ENCODE data around the gene L3MBTL4. TPM values are rescaled to one million over a fixed set of nuclear protein-coding genes. Genes with fewer than 3 reads are reported as not detected.

L3MBTL4 gene
- total RNA-seq, 1 experiment from 2014 or later: 1.4 TPM

DNA sequence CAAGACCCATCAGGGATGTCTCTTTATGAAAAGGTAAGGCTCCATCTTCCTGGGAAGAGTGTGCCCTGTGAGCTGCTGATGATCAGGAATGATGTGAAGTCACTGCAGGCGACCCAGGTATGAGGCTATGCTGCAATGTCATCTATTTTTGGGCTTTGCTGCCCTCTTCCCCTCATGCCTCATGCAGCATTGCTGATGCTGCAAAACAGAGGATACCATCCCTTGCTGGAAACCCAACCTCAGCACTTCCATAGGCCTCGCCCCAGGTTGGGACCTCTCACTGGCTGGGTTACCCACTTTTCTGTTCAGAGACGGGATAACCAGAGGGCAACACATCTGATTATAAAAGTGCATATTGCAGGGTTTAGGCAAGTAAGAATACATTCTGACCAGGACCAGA is 255.8 kb downstream of the L3MBTL4 start:
- ChIA-PET POLR2A (no interaction called here), CTCF (no interaction called here)
- ATAC-seq (no peak), DNase-seq (ENCODE audit: low spot score) (no peak)
- peaks cover 14% of the 10 kb centered on the region for H3K36me3 Mint-ChIP-seq
- no peak overlapping the region for H3K4me3 Mint-ChIP-seq
- peaks cover 23% of the 10 kb centered on the region for H3K9me3 Mint-ChIP-seq
- TF ChIP-seq GRHL2 (CRISPR knock-in tag; IDR thresholded peaks at IDR 0.05; ENCODE audit: insufficient replicate concordance, severe bottlenecking) (no peak), FOXK1 (CRISPR knock-in tag; IDR thresholded peaks at IDR 0.05) (no peak), NFYB (CRISPR knock-in tag; conservative IDR thresholded peaks at IDR 0.05; ENCODE audit: low read depth) (no peak), FOXP1 (CRISPR knock-in tag; IDR thresholded peaks at IDR 0.05; ENCODE audit: borderline replicate concordance) (no peak), JUN (CRISPR knock-in tag; IDR thresholded peaks at IDR 0.05) (no peak)
- no peaks in the 10 kb centered on the region for H3K4me1 Mint-ChIP-seq
- no peak overlapping the region for H3K27ac Mint-ChIP-seq
- H3K27me3 Mint-ChIP-seq (ENCODE audit: low read depth): no peaks in the 10 kb centered on the region

DNA sequence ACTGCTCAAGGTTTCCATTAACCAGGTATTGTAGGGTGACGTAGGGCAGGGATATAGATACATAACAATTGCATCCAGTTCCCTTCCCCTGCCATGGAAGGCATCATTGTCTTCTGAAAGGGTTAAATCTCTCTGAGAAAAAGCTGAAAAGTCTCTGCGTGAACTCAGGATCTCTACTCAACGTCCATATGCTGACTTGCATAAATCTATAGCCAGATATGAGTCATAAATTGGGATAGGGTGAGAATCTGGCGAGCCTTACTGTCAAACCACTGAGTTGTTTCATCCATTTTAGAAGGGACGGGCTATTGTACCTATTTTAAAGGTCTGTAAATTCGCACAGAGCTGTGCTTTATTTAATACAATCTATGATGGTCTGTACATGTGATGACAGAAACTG is 258.3 kb downstream of the L3MBTL4 start:
- Mint-ChIP-seq H3K4me1 (no peaks in the 10 kb centered on the region), H3K36me3 (no peaks in the 10 kb centered on the region), H3K4me3 (no peak overlapping the region), H3K27me3 (ENCODE audit: low read depth) (no peaks in the 10 kb centered on the region), H3K27ac (no peak overlapping the region), H3K9me3 (peaks cover 20% of the 10 kb centered on the region)
- DNase-seq (ENCODE audit: low spot score) (no peak), ATAC-seq (no peak)
- ChIA-PET POLR2A (no interaction called here), CTCF (no interaction called here)
- TF ChIP-seq, protein P1, sequence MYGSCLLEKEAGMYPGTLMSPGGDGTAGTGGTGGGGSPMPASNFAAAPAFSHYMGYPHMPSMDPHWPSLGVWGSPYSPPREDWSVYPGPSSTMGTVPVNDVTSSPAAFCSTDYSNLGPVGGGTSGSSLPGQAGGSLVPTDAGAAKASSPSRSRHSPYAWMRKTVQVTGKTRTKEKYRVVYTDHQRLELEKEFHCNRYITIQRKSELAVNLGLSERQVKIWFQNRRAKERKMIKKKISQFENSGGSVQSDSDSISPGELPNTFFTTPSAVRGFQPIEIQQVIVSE (CRISPR knock-in tag; IDR thresholded peaks at IDR 0.05; ENCODE audit: borderline replicate concordance): no peak
- TF ChIP-seq, protein P2, sequence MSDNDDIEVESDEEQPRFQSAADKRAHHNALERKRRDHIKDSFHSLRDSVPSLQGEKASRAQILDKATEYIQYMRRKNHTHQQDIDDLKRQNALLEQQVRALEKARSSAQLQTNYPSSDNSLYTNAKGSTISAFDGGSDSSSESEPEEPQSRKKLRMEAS (CRISPR knock-in tag; IDR thresholded peaks at IDR 0.05): no peak
- TF ChIP-seq MYBL2 (CRISPR knock-in tag; IDR thresholded peaks at IDR 0.05) (no peak), SP1 (CRISPR knock-in tag; conservative IDR thresholded peaks at IDR 0.05) (no peak), TEAD1 (CRISPR knock-in tag; IDR thresholded peaks at IDR 0.05) (no peak), KAT7 (CRISPR knock-in tag; IDR thresholded peaks at IDR 0.05; ENCODE audit: borderline replicate concordance) (no peak), NFE2L1 (CRISPR knock-in tag; IDR thresholded peaks at IDR 0.05) (no peak), ZNF138 (CRISPR knock-in tag; conservative IDR thresholded peaks at IDR 0.05) (no peak), GRHL2 (CRISPR knock-in tag; IDR thresholded peaks at IDR 0.05; ENCODE audit: insufficient replicate concordance, severe bottlenecking) (no peak), NR2C2 (CRISPR knock-in tag; IDR thresholded peaks at IDR 0.05) (no peak), NFATC4 (CRISPR knock-in tag; IDR thresholded peaks at IDR 0.05) (no peak), CREB1 (CRISPR knock-in tag; IDR thresholded peaks at IDR 0.05) (no peak), OVOL2 (CRISPR knock-in tag; IDR thresholded peaks at IDR 0.05; ENCODE audit: borderline replicate concordance) (no peak)
- TF ChIP-seq, protein P3, sequence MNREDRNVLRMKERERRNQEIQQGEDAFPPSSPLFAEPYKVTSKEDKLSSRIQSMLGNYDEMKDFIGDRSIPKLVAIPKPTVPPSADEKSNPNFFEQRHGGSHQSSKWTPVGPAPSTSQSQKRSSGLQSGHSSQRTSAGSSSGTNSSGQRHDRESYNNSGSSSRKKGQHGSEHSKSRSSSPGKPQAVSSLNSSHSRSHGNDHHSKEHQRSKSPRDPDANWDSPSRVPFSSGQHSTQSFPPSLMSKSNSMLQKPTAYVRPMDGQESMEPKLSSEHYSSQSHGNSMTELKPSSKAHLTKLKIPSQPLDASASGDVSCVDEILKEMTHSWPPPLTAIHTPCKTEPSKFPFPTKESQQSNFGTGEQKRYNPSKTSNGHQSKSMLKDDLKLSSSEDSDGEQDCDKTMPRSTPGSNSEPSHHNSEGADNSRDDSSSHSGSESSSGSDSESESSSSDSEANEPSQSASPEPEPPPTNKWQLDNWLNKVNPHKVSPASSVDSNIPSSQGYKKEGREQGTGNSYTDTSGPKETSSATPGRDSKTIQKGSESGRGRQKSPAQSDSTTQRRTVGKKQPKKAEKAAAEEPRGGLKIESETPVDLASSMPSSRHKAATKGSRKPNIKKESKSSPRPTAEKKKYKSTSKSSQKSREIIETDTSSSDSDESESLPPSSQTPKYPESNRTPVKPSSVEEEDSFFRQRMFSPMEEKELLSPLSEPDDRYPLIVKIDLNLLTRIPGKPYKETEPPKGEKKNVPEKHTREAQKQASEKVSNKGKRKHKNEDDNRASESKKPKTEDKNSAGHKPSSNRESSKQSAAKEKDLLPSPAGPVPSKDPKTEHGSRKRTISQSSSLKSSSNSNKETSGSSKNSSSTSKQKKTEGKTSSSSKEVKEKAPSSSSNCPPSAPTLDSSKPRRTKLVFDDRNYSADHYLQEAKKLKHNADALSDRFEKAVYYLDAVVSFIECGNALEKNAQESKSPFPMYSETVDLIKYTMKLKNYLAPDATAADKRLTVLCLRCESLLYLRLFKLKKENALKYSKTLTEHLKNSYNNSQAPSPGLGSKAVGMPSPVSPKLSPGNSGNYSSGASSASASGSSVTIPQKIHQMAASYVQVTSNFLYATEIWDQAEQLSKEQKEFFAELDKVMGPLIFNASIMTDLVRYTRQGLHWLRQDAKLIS (CRISPR knock-in tag; IDR thresholded peaks at IDR 0.05; ENCODE audit: borderline replicate concordance): no peak
- TF ChIP-seq, protein P4, sequence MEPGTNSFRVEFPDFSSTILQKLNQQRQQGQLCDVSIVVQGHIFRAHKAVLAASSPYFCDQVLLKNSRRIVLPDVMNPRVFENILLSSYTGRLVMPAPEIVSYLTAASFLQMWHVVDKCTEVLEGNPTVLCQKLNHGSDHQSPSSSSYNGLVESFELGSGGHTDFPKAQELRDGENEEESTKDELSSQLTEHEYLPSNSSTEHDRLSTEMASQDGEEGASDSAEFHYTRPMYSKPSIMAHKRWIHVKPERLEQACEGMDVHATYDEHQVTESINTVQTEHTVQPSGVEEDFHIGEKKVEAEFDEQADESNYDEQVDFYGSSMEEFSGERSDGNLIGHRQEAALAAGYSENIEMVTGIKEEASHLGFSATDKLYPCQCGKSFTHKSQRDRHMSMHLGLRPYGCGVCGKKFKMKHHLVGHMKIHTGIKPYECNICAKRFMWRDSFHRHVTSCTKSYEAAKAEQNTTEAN (CRISPR knock-in tag; IDR thresholded peaks at IDR 0.05): no peak
- TF ChIP-seq, protein P5, sequence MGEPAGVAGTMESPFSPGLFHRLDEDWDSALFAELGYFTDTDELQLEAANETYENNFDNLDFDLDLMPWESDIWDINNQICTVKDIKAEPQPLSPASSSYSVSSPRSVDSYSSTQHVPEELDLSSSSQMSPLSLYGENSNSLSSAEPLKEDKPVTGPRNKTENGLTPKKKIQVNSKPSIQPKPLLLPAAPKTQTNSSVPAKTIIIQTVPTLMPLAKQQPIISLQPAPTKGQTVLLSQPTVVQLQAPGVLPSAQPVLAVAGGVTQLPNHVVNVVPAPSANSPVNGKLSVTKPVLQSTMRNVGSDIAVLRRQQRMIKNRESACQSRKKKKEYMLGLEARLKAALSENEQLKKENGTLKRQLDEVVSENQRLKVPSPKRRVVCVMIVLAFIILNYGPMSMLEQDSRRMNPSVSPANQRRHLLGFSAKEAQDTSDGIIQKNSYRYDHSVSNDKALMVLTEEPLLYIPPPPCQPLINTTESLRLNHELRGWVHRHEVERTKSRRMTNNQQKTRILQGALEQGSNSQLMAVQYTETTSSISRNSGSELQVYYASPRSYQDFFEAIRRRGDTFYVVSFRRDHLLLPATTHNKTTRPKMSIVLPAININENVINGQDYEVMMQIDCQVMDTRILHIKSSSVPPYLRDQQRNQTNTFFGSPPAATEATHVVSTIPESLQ (CRISPR knock-in tag; IDR thresholded peaks at IDR 0.05): no peak
- TF ChIP-seq, protein P6, sequence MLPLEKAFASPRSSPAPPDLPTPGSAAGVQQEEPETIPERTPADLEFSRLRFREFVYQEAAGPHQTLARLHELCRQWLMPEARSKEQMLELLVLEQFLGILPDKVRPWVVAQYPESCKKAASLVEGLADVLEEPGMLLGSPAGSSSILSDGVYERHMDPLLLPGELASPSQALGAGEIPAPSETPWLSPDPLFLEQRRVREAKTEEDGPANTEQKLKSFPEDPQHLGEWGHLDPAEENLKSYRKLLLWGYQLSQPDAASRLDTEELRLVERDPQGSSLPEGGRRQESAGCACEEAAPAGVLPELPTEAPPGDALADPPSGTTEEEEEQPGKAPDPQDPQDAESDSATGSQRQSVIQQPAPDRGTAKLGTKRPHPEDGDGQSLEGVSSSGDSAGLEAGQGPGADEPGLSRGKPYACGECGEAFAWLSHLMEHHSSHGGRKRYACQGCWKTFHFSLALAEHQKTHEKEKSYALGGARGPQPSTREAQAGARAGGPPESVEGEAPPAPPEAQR (CRISPR knock-in tag; IDR thresholded peaks at IDR 0.05): no peak

Data from WTC11 (cell line).